ENCODE data around the gene KCNQ4.
A peak's percentile ranks its signal among the peaks of the same experiment; 100 is the strongest.

KCNQ4 gene

GRCh38 chr1:40861224-40862003 is 77.8 kb downstream of the KCNQ4 start:
- DNase-seq (ENCODE audit: low read depth in 3 of 3), result no peak

- peak; percentile 89 to 93 (median 93) for DNase-seq (ENCODE audit: low read depth in 3 of 3)
These were observed 78.6 kb downstream of the KCNQ4 start, which contains the start of gene CITED4 for GRCh38 chr1:40862008-40862863. TSS of gene CITED4 (minus strand) at chr1:40862363. CDS start at chr1:40862127, 236 bp downstream.

DNA sequence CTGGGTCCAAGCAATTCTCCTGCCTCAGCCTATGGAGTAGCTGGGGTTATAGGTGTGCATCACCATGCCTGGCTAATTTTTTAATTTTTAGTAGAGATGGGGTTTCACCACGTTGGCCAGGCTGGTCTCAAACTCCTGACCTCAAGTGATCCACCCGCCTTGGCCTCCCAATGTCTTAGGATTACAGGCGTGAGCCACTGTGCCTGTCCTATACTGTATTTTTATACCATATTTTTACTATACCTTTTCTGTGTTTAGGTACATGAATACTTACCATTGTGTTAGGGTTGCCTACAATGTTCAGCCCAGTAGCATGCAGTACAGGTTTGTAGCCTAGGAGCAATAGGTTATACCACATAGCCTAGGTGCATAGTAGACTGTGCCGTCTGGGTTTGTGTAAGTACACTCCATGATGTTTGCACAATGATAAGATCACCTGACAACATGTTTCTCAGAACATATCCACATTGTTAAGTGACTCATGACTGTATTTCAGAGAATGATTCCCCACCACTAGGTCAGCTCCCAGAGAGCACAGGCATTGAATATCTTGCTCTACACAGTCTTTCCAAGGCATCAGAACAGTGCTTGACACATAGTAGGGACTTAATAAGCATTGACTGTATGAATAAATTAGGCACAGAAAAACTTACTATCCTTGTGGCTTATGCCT is 84.6 kb downstream of the KCNQ4 start:
- DNase-seq (ENCODE audit: low read depth in 3 of 3), result no peak

GRCh38 chr1:40870135-40870728 is 86.6 kb downstream of the KCNQ4 start:
- DNase-seq (ENCODE audit: low read depth in 3 of 3), result no peak

DNA sequence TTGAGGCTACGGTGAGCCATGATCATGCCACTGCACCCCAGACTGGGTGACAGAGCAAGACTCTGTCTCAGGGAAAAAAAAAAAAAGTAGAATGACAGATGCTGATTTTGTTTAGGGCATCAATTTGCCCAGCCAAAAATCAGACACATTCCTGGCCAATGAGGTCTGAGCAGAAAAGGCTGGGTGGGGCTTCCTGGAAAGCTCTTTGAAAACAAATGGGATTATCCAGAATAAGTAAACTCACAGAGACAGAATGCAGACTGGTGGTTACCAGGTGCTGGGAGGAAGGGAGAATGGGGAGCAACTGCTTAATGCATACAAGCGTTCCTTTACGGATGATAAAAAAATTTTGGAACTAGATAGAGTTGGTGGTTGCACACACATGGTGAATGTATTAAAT is 88.7 kb downstream of the KCNQ4 start:
- no peak for DNase-seq (ENCODE audit: low read depth in 3 of 3)

GRCh38 chr1:40873863-40874472 is 90.4 kb downstream of the KCNQ4 start:
- DNase-seq (ENCODE audit: low read depth in 3 of 3), result no peak

DNA sequence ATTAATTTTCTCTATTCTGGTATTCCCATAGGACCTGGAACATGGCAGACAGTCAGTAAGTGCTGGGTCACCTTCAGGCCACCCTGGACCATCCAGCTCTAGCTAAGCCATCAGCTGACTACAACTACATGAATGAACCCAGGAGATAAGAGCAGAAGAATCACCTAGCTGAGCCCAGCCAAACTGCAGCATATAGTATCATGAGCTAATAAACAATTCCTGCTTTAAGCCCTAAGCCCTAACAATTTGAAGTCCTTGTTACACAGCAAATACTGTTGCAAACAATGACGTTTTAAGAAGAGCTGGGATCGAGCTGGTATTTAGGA is 92.8 kb downstream of the KCNQ4 start:
- no peak for DNase-seq (ENCODE audit: low read depth in 3 of 3)

DNA sequence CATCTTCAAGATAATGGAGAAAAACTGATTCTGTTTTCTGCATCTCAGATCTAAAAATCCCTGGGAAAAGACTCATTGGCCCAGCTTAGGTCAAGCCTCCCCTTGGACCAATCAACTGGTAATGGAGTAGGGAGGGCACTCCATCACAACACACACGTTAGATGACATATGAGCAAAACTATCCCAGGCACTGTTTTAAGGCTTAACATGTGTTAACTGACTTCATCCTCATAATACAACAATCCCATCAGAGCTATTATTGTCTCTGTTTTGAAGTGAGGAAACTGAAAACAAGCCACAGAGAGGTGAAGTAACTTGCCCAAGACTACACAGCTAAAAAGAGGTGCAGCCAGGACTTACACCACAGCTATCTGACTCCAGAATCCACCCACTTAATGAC is 93.3 kb downstream of the KCNQ4 start:
- DNase-seq (ENCODE audit: low read depth in 3 of 3), result no peak

DNA sequence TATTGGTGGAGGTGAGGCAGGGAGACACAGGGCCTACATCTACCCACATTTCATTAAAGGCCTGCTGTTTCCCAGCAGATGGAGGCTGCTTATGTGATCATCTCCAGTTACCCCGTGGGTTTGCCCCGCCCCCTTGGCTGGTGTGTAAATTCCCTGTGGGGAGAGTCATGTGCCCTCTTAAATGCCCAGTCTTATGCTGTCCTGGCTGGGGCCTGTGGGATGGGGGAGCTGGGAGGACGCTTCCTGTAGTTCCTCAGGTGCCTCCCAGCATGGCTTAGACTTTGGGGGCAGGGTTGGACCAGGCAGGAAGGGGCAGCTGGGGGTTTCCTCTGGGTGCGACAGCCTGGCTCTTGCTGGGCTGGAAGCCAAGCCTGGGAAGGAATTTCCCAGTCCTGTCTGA is 94.1 kb downstream of the KCNQ4 start:
- no peak for DNase-seq (ENCODE audit: low read depth in 3 of 3)

DNA sequence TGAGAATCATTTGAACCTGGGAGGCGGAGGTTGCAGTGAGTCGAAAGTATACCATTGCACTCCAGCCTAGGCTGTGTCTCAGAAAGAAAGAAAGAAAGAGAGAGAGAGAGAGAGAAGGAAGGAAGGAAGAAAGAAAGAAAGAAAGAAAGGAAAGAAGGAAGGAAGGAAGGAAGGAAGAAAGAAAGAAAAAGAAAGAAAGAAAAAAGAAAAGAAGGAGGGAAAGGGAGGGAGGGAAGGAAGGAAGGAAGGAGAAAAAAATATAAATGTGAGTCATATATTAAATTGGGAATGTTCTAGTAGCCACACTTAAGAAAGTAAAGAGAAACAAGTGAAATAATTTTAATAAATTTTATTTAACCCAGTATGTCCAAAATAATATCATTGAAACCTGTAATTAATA is 95.3 kb downstream of the KCNQ4 start:
- DNase-seq (ENCODE audit: low read depth in 3 of 3), result no peak

- no peak for DNase-seq (ENCODE audit: low read depth in 3 of 3)
These were observed 96.0 kb downstream of the KCNQ4 start for GRCh38 chr1:40879482-40880175.

GRCh38 chr1:40880813-40881549 is 97.4 kb downstream of the KCNQ4 start:
- no peak for DNase-seq (ENCODE audit: low read depth in 3 of 3)

DNA sequence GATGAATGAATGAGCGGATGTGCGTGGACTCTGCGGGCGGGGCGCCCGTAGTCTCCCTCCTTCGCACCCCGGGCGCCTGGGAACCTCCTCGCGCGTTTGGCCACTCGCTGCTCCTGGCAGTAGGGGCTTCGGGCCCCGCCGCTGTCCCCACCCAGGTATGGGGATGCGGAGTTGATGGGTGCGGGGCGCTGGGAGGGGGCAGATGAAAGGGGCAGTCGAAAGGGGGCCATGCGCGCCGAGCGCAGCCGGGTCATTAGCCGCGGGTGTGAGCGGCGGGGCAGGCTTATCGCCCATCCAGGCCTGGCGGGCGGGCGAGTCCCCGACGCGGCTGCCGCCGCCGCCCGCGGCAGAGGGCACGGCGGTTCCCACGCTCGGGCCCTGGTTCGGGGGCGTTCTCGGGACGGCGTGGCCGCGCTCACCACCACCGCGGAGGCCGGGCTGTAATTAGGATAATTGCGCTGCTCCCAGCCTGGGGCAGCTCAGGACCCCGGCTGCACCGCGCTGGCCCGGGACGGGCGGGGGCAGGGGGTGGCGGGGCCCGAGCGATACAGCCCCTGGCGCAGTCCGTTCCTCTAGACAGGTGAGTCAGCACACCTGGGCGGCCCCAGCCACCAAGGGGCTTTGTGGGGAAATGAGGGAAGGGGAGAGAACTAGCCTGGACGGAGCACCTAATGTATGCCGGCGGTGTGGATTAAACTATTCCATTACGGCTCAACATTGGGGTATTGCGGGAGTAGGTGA is 100.6 kb downstream of the KCNQ4 start:
- DNase-seq (ENCODE audit: low read depth in 3 of 3), result no peak

DNA sequence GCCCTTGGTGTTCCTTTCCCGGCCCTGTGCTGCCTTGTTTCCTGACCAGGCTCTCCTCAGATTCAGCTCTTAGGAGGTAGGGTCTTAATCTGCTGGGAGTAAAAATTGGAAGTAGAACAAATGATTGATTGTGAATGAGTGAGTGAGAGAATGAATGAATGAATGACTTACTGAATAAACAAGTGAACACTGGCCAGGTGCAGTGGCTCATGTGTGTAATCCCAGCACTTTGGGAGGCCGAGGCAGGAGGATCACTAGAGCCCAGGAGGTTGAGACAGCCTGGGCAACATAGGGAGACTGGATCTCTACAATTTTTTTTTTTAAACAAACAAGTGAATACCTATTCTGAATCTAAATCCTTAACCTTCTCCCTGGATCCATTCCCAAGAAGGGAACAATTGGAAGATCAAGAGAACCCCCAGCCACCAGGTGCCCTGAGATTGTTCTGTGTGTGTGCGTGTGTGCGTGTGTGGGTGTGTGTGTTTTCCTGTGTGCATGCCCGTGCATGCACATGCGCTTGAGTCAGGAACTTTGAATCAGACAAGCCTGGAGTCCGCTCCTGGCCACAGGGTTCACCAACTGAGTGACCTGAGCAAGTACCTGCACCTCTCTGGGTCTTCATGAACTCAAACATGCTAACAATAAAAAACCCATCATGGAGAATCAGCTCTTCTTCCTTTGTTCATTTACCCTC is 102.9 kb downstream of the KCNQ4 start:
- DNase-seq (ENCODE audit: low read depth in 3 of 3), result no peak

GRCh38 chr1:40887012-40887378 is 103.4 kb downstream of the KCNQ4 start:
- no peak for DNase-seq (ENCODE audit: low read depth in 3 of 3)

DNA sequence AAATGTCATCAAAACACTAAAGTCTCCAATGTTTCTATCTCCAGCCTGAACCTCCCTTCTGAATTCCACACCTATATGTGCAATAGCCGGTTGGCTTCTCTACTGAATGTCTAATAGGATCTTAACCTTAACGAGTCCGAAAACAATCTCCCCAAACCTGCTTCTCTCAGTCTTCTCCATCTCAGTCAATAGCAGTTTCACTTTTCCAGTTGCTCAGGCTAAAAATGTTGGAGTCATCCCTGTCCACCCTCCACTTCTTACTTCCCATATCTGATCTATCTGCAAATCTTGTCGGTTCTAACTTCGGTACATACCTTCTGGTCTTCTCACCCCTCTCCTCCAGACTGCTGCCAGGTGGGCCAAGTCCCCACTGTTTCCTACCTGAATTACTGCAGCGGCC is 104.1 kb downstream of the KCNQ4 start:
- DNase-seq (ENCODE audit: low read depth in 3 of 3), result no peak

Data from stimulated activated CD4-positive, alpha-beta T cell treated with anti-CD3 and anti-CD28 coated beads, TNF-alpha, amount 100 ng/mL, for 48 hours (primary cell).